ENCODE data around the gene GADD45A.

Gene GADD45A

GRCh38 chr1:67734323-67734690, 49.3 kb downstream of the GADD45A start:
- TF ChIP-seq CTCF (conservative IDR thresholded peaks at IDR 0.05; ENCODE audit: low read depth) = no peak
- ChIA-PET CTCF (interaction anchor here (0.6 to 0.7 kb wide), 2 partner anchors 172 to 276 kb away, joined by 3 read pairs; no protein-coding TSS in a partner anchor), POLR2A (ENCODE audit: low non-redundant PET) (no interaction called here)
- DNase-seq (ENCODE audit: low spot score) = no peak
- peak overlapping the region; percentile 14; the same call in 1 of the 2 replicates for H3K27ac ChIP-seq

- no peak overlapping the region; the same call in 1 of the 2 replicates for H3K27ac ChIP-seq
- no peak for DNase-seq (ENCODE audit: low spot score)
- ChIA-PET POLR2A (ENCODE audit: low non-redundant PET) (no interaction called here), CTCF (interaction anchor here (0.6 kb wide), 1 partner anchor 275 kb away, joined by 3 read pairs; no protein-coding TSS in a partner anchor)
- no peak for TF ChIP-seq CTCF (conservative IDR thresholded peaks at IDR 0.05; ENCODE audit: low read depth)
Observed at GRCh38 chr1:67735206-67735605, 50.2 kb downstream of the GADD45A start.

- peak; percentile 76 for DNase-seq (ENCODE audit: low spot score)
- no peak for TF ChIP-seq CTCF (conservative IDR thresholded peaks at IDR 0.05; ENCODE audit: low read depth)
- peak overlapping the region; percentile 95 for H3K27ac ChIP-seq
- ChIA-PET CTCF (no interaction called here), POLR2A (ENCODE audit: low non-redundant PET) (no interaction called here)
Observed at GRCh38 chr1:67735806-67736627, 51.0 kb downstream of the GADD45A start.

- ChIA-PET CTCF (interaction anchor here (0.7 kb wide), 1 partner anchor 18 kb away, joined by 7 read pairs; no protein-coding TSS in a partner anchor), POLR2A (ENCODE audit: low non-redundant PET) (no interaction called here)
- no peak for TF ChIP-seq CTCF (conservative IDR thresholded peaks at IDR 0.05; ENCODE audit: low read depth)
- DNase-seq (ENCODE audit: low spot score) = no peak
- H3K27ac ChIP-seq = peak overlapping the region; percentile 95
Observed at GRCh38 chr1:67736750-67737149, 51.7 kb downstream of the GADD45A start.

- 0 out of 2 replicates have a peak overlapping the region, but pooled peaks have one; percentile 42 for H3K27ac ChIP-seq
- ChIA-PET POLR2A (ENCODE audit: low non-redundant PET) (no interaction called here), CTCF (interaction anchor here (0.5 to 0.9 kb wide), 4 partner anchors 14 to 312 kb away, joined by 3 to 5 read pairs (median 4); no protein-coding TSS in a partner anchor)
- no peak for DNase-seq (ENCODE audit: low spot score)
- no peak for TF ChIP-seq CTCF (conservative IDR thresholded peaks at IDR 0.05; ENCODE audit: low read depth)
Observed at GRCh38 chr1:67737875-67738274, 52.9 kb downstream of the GADD45A start.
